ENCODE data around the gene CD44.

Gene CD44

GRCh38 chr11:35231076-35231860 is 92.3 kb downstream of the CD44 start:
- no peak for DNase-seq (ENCODE audit: low read depth)

GRCh38 chr11:35232891-35233330 is 93.9 kb downstream of the CD44 start:
- no peak for DNase-seq (ENCODE audit: low read depth)

More at GRCh38 chr11:35231076-35231860, 92.3 kb downstream of the CD44 start:
- H3K4me3 ChIP-seq (ENCODE audit: low read depth, low read length) = no peak overlapping the region

GRCh38 chr11:35233518-35233917 is 94.5 kb downstream of the CD44 start:
- no peak overlapping the region for H3K4me3 ChIP-seq (ENCODE audit: low read depth, low read length)
- DNase-seq (ENCODE audit: low read depth) = no peak

More at GRCh38 chr11:35232891-35233330, 93.9 kb downstream of the CD44 start:
- no peak overlapping the region for H3K4me3 ChIP-seq (ENCODE audit: low read depth, low read length)

GRCh38 chr11:35234460-35235156 is 95.6 kb downstream of the CD44 start:
- no peak overlapping the region for H3K4me3 ChIP-seq (ENCODE audit: low read depth, low read length)
- no peak for DNase-seq (ENCODE audit: low read depth)

GRCh38 chr11:35235157-35235468 is 96.1 kb downstream of the CD44 start:
- H3K4me3 ChIP-seq (ENCODE audit: low read depth, low read length) = no peak overlapping the region

GRCh38 chr11:35235498-35235897 is 96.5 kb downstream of the CD44 start:
- DNase-seq (ENCODE audit: low read depth) = no peak
- no peak overlapping the region for H3K4me3 ChIP-seq (ENCODE audit: low read depth, low read length)

More at GRCh38 chr11:35235157-35235468, 96.1 kb downstream of the CD44 start:
- no peak for DNase-seq (ENCODE audit: low read depth)

GRCh38 chr11:35235936-35236666 is 97.1 kb downstream of the CD44 start:
- H3K4me3 ChIP-seq (ENCODE audit: low read depth, low read length) = no peak overlapping the region
- DNase-seq (ENCODE audit: low read depth) = no peak

GRCh38 chr11:35236667-35237003 is 97.7 kb downstream of the CD44 start:
- no peak overlapping the region for H3K4me3 ChIP-seq (ENCODE audit: low read depth, low read length)
- DNase-seq (ENCODE audit: low read depth) = no peak

- no peak for DNase-seq (ENCODE audit: low read depth)
- no peak overlapping the region for H3K4me3 ChIP-seq (ENCODE audit: low read depth, low read length)
Measured at GRCh38 chr11:35237351-35237750, 98.4 kb downstream of the CD44 start.

GRCh38 chr11:35237860-35238715 is 99.1 kb downstream of the CD44 start:
- DNase-seq (ENCODE audit: low read depth) = no peak
- no peak overlapping the region for H3K4me3 ChIP-seq (ENCODE audit: low read depth, low read length)

GRCh38 chr11:35238882-35239281 is 99.9 kb downstream of the CD44 start:
- H3K4me3 ChIP-seq (ENCODE audit: low read depth, low read length) = no peak overlapping the region
- no peak for DNase-seq (ENCODE audit: low read depth)

GRCh38 chr11:35239471-35240075 is 100.6 kb downstream of the CD44 start:
- DNase-seq (ENCODE audit: low read depth) = no peak

GRCh38 chr11:35241083-35241482 is 102.1 kb downstream of the CD44 start:
- H3K4me3 ChIP-seq (ENCODE audit: low read depth, low read length) = no peak overlapping the region
- DNase-seq (ENCODE audit: low read depth) = no peak

More at GRCh38 chr11:35239471-35240075, 100.6 kb downstream of the CD44 start:
- H3K4me3 ChIP-seq (ENCODE audit: low read depth, low read length) = no peak overlapping the region

GRCh38 chr11:35241531-35241930 is 102.6 kb downstream of the CD44 start:
- H3K4me3 ChIP-seq (ENCODE audit: low read depth, low read length) = no peak overlapping the region
- no peak for DNase-seq (ENCODE audit: low read depth)

GRCh38 chr11:35242412-35243242 is 103.7 kb downstream of the CD44 start:
- no peak overlapping the region for H3K4me3 ChIP-seq (ENCODE audit: low read depth, low read length)
- no peak for DNase-seq (ENCODE audit: low read depth)

GRCh38 chr11:35243774-35244173 is 104.8 kb downstream of the CD44 start:
- no peak overlapping the region for H3K4me3 ChIP-seq (ENCODE audit: low read depth, low read length)
- no peak for DNase-seq (ENCODE audit: low read depth)

GRCh38 chr11:35245056-35245455 is 106.1 kb downstream of the CD44 start:
- DNase-seq (ENCODE audit: low read depth) = no peak
- no peak overlapping the region for H3K4me3 ChIP-seq (ENCODE audit: low read depth, low read length)

GRCh38 chr11:35245786-35246185 is 106.8 kb downstream of the CD44 start:
- no peak for DNase-seq (ENCODE audit: low read depth)
- no peak overlapping the region for H3K4me3 ChIP-seq (ENCODE audit: low read depth, low read length)

Data from skeletal muscle cell (primary cell).